ENCODE measurements around the gene GHDC.
"Not testable (repeated sequence)": the region's sequence is repeated elsewhere in the genome, so short reads cannot be mapped to it uniquely, and the experiment has no call there.

GHDC gene

GRCh38 chr17:42143138-42143537 is 51.2 kb downstream of the GHDC start:
- not testable (repeated sequence) for DNase-seq

- DNase-seq, result peak in 1 of 2 experiments; percentile 19
These were observed 51.9 kb downstream of the GHDC start for GRCh38 chr17:42142371-42142896.

- no peak for DNase-seq
These were observed 52.9 kb downstream of the GHDC start for GRCh38 chr17:42141382-42141781.

GRCh38 chr17:42140690-42141089 is 53.6 kb downstream of the GHDC start:
- not testable (repeated sequence) for DNase-seq
